ENCODE data around the gene MTRR.
"Not testable (repeated sequence)": the region's sequence is repeated elsewhere in the genome, so short reads cannot be mapped to it uniquely, and the experiment has no call there.

MTRR gene

DNA sequence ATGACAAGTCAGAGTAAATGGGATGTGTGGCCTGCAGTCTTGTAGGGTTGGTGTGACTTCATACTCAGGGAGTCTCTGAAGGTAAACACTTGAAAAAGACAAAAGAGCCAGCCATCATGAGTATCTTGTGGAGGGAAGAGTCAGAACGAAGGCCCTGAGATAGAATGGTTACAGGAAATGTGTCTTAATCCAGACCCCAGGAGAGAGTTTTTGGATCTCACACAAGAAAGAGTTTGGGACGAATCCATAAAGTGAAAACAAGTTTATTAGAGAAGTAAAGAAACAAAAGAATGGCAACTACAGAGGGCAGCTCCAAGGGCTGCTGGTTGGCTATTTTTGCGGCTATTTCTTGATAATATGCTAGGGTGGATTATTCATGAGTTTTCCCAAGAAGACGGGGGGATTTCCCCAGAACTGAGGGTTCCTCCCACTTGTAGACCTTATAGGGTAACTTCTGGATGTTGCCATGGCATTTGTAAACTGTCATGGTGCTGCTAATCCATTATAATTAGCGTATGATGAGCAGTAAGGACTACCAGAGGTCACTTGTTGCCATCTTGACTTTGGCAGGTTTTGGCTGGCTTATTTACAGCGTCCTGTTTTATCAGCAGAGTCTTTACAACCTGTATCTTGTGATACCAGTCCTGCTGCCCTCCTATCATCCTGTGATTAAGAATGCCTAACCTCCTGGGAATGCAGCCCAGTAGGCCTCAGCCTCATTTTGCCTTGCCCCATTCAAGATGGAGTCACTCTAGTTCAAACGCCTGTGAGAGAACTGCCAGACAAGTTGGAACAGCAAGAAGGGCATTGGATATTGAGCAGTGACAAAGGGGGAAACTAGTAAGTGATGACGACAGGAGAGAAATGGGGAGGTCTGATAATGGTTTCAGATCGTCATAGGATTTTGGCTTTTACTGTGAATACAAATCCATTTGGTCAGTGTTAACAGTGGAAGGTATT, 34.0 kb downstream of the MTRR start:
- DNase-seq = no peak

GRCh38 chr5:7904170-7904569, 35.2 kb downstream of the MTRR start:
- no peak for DNase-seq

GRCh38 chr5:7907612-7908011, 38.7 kb downstream of the MTRR start:
- DNase-seq = no peak

DNA sequence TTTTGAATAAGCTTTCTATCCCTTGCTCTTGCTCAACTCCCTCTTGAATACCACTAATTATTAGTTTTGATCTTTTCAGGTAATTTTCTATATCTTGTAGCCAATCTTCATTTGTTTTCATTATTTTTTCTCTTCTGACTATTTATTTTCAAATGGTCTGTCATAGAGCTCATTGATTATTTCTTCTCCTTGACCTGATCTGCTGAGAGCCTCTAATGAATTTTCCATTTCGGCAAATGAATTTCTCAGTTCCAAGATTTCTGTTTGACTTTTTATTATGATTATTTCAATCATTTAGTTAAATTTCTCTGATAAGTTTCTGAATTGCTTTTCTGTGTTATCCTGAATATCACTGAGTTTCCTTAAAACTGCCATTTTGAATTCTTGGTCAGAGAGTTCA, 39.4 kb downstream of the MTRR start:
- DNase-seq = no peak

GRCh38 chr5:7910738-7911428, 41.9 kb downstream of the MTRR start:
- DNase-seq = no peak

DNA sequence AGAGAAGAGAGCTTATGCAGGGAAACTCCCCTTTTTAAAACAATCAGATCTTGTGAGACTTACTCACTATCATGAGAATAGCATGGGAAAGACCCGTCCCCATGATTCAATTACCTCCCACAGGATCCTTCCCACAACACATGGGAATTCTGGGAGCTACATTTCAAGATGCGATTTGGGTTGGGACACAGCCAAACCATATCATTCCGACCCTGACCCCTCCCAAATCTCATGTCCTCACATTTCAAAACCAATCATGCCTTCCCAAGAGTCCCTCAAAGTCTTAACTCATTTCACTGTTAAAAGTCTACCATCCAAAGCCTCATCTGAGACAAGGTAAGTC, 42.5 kb downstream of the MTRR start:
- DNase-seq = not testable (repeated sequence)

DNA sequence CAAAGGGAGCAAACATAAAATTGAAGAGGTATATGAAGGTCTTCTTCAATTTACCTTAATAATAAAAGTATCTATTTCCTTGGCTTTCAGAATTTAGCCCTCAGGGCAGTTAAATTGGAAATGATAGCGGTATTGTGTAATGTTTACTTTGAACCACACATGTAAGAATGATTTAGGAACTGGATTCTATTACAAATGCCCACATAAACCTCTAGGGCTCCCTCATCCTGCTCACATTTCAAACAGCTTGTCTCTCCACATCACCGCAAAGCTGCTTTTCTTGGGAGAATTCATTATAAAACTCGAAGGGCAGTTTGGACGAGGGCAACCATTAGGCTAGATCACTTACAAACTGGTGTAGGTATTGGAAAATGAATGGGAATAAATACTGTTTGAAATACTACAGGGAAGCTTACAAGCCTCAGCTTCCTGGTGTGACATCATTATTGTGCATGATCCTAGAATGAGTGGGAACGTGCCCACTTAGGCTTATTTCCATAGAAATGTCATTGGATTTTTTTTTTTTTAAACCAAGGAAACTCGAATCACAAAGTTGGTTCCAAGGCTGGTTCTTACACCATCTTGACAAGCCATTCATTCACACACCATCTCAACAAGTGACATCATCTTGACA, 47.3 kb downstream of the MTRR start:
- no peak for DNase-seq

DNA sequence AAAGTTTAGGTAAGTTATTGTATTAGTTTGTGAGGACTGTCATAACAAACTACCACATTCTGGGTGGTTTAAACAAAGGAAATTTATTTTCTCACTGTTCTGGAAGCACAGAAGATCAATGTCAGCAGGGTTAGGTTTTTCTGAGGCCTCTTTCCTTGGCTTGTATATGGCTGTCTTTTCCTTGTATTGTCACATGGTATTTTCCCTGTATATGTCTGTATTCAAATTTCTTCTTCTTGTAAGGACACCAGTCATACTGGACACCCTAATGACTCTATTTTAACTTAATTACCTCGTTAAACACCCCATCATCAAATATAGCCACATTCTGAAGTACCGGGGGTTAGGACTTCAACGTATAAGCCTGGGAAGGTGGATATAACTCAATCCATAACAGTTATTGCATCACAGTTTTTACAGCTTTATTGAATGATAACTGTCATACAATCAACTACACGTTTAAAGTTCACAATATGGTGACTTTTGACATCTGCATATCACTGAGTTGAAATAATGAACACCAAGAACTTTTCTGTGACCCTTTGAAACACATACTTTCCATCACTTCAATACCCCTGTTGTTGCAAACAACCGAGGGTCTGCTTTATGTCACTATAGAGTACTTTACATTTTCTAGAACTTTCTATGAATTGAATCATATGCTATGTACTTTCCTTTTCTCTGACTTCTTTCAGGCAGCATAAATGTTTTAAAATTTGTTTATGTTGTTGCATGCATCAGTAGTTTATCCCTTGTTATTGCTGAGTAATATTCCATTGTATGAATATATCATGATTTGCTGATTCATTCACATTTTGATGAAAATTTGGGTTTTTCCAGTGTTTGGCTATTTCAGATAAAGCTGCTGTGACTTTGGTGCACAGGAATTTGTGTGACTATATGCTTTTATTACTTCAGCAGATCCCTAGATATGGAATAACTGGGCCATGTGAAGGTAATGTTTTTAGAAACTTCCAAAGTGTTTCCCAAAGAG, 48.5 kb downstream of the MTRR start:
- DNase-seq = no peak

DNA sequence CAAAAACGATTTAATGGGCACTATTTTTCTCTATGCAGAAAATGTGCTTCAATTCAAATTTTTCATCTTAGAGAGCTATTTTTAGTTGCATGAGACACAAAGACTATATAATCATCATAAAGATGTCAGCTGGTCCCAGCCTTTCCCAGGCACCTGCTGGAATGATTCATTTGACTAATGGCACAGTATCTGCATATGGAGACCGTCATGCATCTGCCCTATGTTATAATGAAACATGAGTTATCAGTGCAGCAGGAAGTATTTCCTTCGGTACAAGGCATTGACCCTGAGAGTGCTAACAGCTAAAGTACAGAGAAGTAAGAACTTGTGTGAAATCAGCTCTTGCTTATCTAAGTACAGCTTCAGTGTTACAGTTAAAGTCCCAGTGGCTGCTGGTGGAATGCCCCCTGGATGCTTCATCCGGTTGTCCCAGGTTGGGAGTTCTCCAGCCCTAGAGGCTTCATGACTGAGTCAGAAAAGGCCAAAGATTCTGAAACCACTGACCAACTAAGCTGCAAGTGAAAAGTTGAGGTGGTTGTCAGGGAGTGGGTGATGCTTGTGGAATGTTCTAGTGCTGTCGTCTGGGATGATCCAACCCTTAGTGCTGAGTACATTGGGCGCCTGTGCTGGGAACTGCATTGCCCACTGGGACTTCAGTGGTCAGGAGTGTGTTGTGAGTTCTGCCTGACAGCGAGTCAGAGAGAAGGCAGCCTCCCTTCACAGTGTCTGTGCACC, 57.2 kb downstream of the MTRR start:
- no peak for DNase-seq

DNA sequence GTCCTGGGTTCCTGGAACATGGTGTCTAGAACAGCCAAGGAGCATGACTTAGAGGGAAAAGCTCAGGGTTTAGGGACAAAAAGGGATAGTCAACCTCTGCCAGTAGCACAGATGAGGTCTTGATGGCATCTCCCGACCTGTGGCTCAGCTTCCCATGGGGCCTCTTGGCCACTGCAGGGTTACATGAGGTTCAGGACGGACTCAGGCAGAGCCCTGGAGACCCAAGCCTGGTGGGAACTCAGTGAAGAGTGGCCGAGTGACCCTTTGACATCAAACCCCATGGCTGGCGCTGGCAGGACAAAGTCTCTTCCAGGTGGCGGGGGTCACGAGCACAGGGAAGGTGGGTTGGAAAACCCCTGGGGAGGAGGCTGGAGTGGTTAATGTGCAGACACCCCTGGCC, 57.8 kb downstream of the MTRR start:
- DNase-seq = no peak

DNA sequence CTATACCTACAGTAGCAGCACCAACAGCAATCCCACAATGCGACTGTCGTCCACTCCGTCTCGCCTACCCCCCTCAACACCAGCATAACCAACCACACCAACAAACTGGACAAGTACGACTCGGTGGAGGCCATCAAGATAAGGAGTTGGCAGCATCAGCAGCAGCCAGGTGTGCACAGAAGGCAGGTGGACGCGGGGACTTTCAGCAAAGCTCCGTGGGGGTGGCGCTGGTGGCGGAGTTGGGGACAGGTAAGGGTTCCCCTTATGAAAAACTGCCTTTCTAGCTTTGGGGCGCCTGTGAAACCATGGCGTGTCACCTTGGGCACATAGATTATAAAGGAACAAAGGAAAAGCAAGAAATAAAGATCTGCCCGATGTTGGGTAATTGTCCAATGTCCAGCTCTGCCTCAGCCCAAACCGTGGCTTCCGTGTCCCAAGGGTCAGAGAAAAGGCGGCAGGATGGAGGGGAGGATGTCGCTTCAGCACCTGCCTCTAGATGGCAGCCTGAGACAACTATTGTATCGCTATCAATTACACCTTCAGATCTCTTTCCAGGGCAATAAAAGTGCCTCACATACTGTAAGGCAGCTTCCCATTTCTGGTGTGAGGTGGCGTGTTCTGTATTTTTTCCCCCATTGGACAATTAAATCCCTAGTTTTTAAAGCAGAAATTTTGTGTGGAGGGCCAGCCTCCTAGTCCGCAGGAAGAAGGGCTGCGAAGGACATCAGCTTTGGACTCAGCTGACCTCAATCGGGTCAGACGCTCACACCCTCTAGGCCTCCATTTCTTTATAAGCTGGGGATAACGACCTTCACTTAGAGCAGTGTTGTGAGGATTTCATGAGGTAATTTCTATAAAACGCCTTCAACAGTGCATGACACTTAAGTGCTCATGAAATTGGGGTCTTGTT, 58.8 kb downstream of the MTRR start:
- DNase-seq = peak; percentile 31

DNA sequence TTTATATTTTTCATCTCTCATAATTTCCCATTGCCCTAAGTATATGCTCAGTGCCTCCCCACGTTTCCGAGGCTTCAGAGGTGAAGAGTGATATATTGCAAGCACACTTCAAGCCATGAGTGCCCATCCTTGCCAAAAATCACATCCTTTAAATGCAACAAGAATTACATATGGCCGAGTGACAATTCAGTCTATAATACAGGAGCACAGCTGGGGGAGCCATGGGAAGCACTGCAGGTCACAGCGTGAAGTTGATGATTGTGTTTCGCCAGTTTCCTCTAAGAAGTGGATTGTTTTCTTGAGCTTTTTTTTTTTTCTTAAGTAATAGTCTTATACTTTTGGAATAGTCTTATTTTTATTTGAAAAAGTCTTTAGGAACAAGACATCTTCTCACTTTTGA, 61.1 kb downstream of the MTRR start:
- DNase-seq = no peak

DNA sequence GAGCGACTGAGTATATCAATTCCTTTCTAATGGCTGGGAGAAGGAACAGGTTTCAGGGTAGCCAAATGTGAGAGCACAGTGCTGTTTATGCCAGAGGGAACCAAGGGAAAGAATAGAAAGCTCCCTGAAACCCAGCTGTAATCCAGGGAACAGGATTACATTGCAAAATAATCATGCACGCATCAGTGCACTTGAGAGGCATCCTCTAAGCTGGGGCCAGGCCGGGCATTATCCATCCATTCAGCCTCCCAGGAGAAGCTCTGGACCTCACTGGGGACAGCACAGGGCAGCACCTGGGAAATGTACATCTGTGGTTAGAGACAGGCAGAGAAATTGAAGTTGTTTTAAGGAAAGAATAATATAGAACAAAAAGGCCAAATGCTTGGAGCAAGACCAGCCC, 72.7 kb downstream of the MTRR start:
- no peak for DNase-seq

- no peak for DNase-seq
These were observed 78.4 kb downstream of the MTRR start for GRCh38 chr5:7947301-7947700.

Data from NCI-H1436 (cell line).